Lung (tissue), 12 donors: ENCODE results near the gene ENO2. TPM values are rescaled to one million over a fixed set of nuclear protein-coding genes. Genes with fewer than 3 reads are reported as not detected.

Experiments used
- ATAC-seq: fragments of 200-7000 bp; cut with Tn5 transposase; one replicate; pipeline ENCODE4 v1.9.1; 2020; ENCODE audit warnings: moderate number of reproducible peaks; ENCODE audit not compliant: insufficient read depth, low FRiP score
- DNase-seq, 3 donors: peaks; one replicate each; pipeline ENCODE4 v3.0.0-alpha.2; 2013 to 2017
- H3K27ac ChIP-seq, 2 donors: one replicate each; pipeline ENCODE4 v1.5.1; 2013; ENCODE audit warnings: mild to moderate bottlenecking in 2 of 2, moderate library complexity in 2 of 2, control low read depth in 1 of 2, inconsistent platforms in 1 of 2, low read depth in 1 of 2, low read length in 1 of 2
- H3K27me3 ChIP-seq, 3 donors: one replicate each; pipeline ENCODE4 v1.5.1; 2013; ENCODE audit warnings: low read length in 2 of 3; ENCODE audit not compliant: control insufficient read depth in 3 of 3, insufficient read depth in 3 of 3
- H3K36me3 ChIP-seq, 4 donors: one replicate each; pipeline ENCODE4 v1.5.1; 2013; ENCODE audit warnings: low read length in 4 of 4, mild to moderate bottlenecking in 1 of 4, moderate library complexity in 1 of 4; ENCODE audit not compliant: control insufficient read depth in 4 of 4, insufficient read depth in 4 of 4
- H3K4me1 ChIP-seq, 5 donors: one replicate each; pipeline ENCODE4 v1.5.1; 2013; ENCODE audit warnings: low read length in 5 of 5, mild to moderate bottlenecking in 2 of 5, moderate library complexity in 1 of 5; ENCODE audit not compliant: control insufficient read depth in 5 of 5, insufficient read depth in 5 of 5
- H3K4me3 ChIP-seq: one replicate; pipeline ENCODE4 v1.5.1; 2013; ENCODE audit warnings: mild to moderate bottlenecking, control low read depth, moderate library complexity
- H3K9ac ChIP-seq, 2 donors: one replicate each; pipeline ENCODE4 v1.5.1; 2013; ENCODE audit warnings: low read length in 2 of 2, control low read depth in 1 of 2; ENCODE audit not compliant: insufficient read depth in 1 of 2
- H3K9me3 ChIP-seq, 4 donors: one replicate each; pipeline ENCODE4 v1.5.1; 2013; ENCODE audit warnings: low read length in 3 of 4, mild to moderate bottlenecking in 1 of 4, moderate library complexity in 1 of 4; ENCODE audit not compliant: control insufficient read depth in 4 of 4, insufficient read depth in 3 of 4
- CTCF ChIP-seq: IDR thresholded peaks from 2 replicates; pipeline ENCODE4 v1.5.1; 2012; ENCODE audit warnings: mild to moderate bottlenecking; ENCODE audit errors: control extremely low read depth, extremely low read depth
- WGBS, 2 donors: extraction: QIAGEN DNeasy Blood & Tissue Kit; methylation state at CpG; one replicate each; pipeline ENCODE4 v1.1.7; 2013; 5-methylcytosine and 5-hydroxymethylcytosine counted together
- polyA plus RNA-seq, 2 donors: library from polyadenylated mRNA; stranded (reverse); fragments of 200-250 nt; gene quantifications; one replicate each; pipeline ENCODE4 v1.2.1, GENCODE V29; 2013
- total RNA-seq, 2 donors: library from RNA; depleted of rRNA in 1 of 2; stranded (reverse); fragments of >200 nt in 1 of 2; gene quantifications; one replicate each; pipeline ENCODE4 v1.2.1, GENCODE V29; 2014 to 2021
- donor health status: control.
- donor health status: control.
- donor health status: Bipolar disorder and iron deficiency.
- donor health status: healthy.
- donor health status: DM: yes; HTN: yes; CAD: no.

ENO2 gene
- total and polyA plus RNA-seq, 4 donors, result 14.4 to 41.9 (median 30.8) TPM

- 16 to 41% methylated on average over 23 to 24 of the region's 24 CpGs for WGBS, 2 donors
- TF ChIP-seq CTCF, result no peak
- Histone ChIP-seq H3K36me3 (peaks cover 0 to 17% (median 0%) of the 10 kb centered on the region in 4 donors), H3K27me3 (no peaks in the 10 kb centered on the region), H3K4me1 (peaks cover 0 to 10% (median 0%) of the 10 kb centered on the region in 5 donors), H3K9me3 (no peaks in the 10 kb centered on the region), H3K4me3 (no peak overlapping the region), H3K27ac (peak overlapping the region in 1 of 2 donors; percentile 87), H3K9ac (no peak overlapping the region)
- DNase-seq (peak; percentile 29 to 74 (median 71)), ATAC-seq (peak; percentile 43)
Observed at GRCh38 chr12:6953442-6954315, 39.3 kb downstream of the ENO2 start.

DNA sequence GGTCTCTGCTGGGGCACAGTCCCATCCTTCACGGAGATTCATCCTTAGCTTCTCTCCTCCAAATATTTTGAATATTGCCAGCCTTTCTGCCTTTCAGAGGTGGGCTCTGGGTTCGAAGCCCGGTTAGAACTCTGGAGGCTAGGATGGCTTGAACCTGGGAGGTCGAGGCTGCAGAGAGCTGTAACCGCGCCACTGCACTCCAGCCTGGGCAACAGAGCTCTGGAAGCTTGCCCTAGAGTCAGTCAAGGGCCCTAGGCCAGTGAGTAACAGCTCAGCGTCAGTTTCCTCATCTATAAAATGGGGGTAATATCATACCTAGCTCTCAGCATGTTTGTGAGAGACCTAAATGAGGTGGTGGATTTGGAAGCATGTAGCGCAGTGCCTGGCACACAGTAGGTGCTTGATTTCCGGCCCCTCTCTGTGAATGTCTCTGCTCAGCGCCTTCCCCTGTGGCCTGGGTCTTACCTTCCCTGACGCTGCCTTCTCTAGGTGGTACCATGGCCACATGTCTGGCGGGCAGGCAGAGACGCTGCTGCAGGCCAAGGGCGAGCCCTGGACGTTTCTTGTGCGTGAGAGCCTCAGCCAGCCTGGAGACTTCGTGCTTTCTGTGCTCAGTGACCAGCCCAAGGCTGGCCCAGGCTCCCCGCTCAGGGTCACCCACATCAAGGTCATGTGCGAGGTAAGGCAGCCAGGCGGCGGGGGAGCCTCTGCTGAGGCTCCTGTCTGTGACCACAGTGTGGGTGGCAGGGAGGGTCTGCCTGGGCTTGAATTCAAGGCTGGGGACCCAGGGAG, 40.1 kb downstream of the ENO2 start:
- WGBS, 2 donors, result 85% methylated on average over 21 of the region's 21 CpGs
- no peak overlapping the region for H3K4me3 ChIP-seq
- peaks cover 0 to 17% (median 0%) of the 10 kb centered on the region in 4 donors for H3K36me3 ChIP-seq
- TF ChIP-seq CTCF, result no peak
- H3K27me3 ChIP-seq, result no peaks in the 10 kb centered on the region
- H3K9ac ChIP-seq, result no peak overlapping the region
- peak overlapping the region in 1 of 2 donors; percentile 9 for H3K27ac ChIP-seq
- peaks cover 0 to 11% (median 0%) of the 10 kb centered on the region in 5 donors for H3K4me1 ChIP-seq
- ATAC-seq, result no peak
- DNase-seq, result no peak
- H3K9me3 ChIP-seq, result no peaks in the 10 kb centered on the region

- Histone ChIP-seq H3K27me3 (no peaks in the 10 kb centered on the region), H3K4me1 (peaks cover 0 to 17% (median 0%) of the 10 kb centered on the region in 5 donors), H3K9me3 (no peaks in the 10 kb centered on the region), H3K9ac (no peak overlapping the region), H3K4me3 (no peak overlapping the region), H3K36me3 (peaks cover 0 to 21% (median 0%) of the 10 kb centered on the region in 4 donors), H3K27ac (no peak overlapping the region)
- no peak for TF ChIP-seq CTCF
- 86 to 91% methylated on average over 22 of the region's 22 CpGs for WGBS, 2 donors
- no peak for DNase-seq
- ATAC-seq, result no peak
Observed at GRCh38 chr12:6955108-6956020, 41.0 kb downstream of the ENO2 start.
